NCI-H1105 treated with DMSO at 0.1 percent for 48 hours (cell line): Measurements from ENCODE around the gene DIP2C.
"Not testable (repeated sequence)": the region's sequence is repeated elsewhere in the genome, so short reads cannot be mapped to it uniquely, and the experiment has no call there.

Source experiments
- DNase-seq: peaks from one replicate; lab custom pipeline; 2025; lab: John Stamatoyannopoulos, UW

The DIP2C gene

DNA sequence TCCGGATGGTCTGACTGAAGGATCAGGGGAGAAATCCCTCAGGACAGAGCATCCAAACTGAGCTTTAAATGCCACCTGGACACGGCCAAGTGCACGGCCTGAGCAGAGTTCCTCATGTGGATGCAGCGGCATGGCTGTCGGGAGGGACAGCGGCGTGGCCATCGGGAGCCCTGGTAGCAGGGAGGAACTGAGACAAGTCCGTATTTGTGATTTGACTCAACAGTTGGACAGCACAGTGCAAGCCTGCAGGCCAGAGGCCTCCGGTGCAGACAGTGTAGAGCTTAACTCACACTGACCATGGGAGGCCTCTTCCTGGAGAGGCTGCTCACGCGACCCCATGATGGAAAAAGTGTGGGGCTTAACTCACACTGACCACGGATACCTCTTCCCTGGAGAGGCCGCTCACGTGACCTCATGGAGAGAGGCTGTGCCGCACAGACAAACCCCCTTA lies 207.4 kb downstream of the DIP2C start:
- DNase-seq, result no peak

DNA sequence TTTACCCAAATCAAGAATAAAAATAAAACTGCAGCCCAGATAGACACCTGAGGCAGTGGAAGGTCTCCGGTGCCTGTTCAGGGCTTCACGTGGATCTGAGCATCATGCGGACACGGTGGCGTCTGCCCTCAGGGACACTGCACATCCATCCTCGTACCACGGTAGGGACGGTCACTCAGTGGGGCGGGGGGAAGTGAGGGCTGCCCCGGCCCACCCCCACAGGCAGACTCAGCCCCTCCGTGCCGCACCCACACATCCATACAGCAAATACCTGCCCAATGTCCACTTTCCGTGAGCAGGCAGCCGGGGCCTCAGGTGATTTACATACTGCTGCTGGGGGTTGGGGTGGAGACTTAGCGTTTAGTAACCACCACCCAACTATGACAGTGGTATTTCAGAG lies 207.8 kb downstream of the DIP2C start:
- DNase-seq, result no peak

DNA sequence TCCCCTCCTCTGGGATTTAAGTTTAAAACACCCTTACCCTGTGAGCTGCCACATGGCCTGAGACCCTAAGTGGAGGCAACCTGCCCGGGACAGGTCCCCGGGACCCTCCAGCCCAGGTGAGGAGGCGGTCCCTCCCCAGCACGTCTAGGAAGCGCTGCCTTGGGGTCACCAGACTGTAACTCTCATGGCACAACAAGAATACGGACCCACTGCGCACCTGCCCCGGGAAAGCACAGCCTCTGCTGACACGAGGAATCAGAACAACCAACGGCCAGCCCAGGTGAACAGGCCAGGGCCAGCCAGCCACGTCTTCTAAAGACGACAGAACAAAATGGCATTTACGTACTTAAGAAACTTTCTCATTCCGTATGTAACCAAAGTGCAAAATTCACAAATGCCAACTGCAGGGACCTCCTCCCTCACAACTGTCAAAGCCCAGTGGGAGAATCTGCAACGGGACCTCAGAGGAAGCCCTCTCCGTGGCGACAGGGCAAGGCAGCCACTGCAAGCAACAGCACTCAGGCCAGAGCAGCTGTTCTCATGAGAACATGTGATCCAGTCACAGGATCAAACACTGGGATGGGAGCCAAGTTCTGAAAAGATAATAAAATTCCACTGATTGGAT lies 208.4 kb downstream of the DIP2C start:
- DNase-seq, result peak; percentile 76

- no peak for DNase-seq
These were observed 209.0 kb downstream of the DIP2C start for GRCh38 chr10:480498-480927.

- not testable (repeated sequence) for DNase-seq
These were observed 209.6 kb downstream of the DIP2C start for GRCh38 chr10:479706-480497.

- no peak for DNase-seq
These were observed 210.8 kb downstream of the DIP2C start for GRCh38 chr10:478471-479245.

- no peak for DNase-seq
These were observed 211.8 kb downstream of the DIP2C start for GRCh38 chr10:477620-478019.

- DNase-seq, result no peak
These were observed 213.1 kb downstream of the DIP2C start for GRCh38 chr10:476455-476780.

DNA sequence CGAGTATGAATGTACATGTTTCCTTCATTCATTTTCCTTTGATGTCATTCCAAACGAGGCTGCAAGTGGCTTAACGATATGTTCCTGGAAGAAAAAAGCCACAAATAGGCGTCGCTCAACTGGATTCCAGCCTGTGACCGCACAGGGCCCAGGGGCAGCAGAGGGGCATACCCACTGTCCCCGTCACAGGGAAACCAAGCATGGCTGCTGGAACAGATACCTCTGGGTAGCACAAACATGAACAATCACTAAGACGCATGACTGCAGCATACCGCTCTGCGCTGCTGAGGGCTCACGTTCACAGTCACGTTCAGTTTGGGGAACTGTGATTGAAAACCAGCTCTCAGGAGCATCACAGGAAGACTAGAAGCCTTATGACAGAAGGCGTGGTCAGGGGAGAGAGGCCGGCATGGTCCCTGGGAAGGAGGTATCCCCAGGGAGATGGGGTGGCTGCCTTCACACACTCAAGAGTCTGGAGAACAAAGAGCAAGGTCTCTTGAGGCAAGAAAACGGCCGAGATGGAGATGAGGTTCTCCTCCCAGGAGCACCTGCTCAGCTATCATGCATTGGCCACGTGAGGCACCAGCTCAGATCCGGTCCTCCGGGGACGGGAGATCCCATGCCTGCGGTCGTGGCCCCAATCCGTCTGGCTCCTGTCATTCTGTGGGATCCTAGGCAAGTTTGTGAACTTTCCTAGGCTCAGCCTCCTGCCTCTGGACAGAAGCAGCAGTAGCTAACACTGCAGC lies 213.6 kb downstream of the DIP2C start:
- no peak for DNase-seq

GRCh38 chr10:474946-475345 lies 214.5 kb downstream of the DIP2C start:
- DNase-seq, result no peak

DNA sequence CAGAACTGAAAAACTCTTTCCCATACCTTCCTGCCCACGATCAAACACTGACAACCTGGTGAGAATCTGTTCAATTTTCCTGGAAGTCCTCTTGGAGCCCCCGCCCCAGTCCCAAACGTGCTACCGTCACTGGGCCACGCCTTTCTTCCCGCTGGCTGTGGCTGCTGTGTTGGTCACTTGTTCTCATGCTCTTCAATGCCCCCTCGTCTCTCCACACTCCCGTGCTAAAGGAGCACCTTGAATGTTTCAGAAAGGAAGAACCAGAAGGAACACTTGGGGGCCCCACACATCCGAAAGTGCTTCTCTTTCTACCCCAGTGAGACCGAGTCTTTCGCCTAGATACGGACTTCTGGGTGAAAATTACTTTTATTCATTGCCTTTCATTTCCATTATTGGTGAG lies 215.1 kb downstream of the DIP2C start:
- no peak for DNase-seq

- no peak for DNase-seq
These were observed 217.1 kb downstream of the DIP2C start for GRCh38 chr10:472241-472910.

- DNase-seq, result no peak
These were observed 219.0 kb downstream of the DIP2C start for GRCh38 chr10:470339-471003.

GRCh38 chr10:469947-470338 lies 219.5 kb downstream of the DIP2C start:
- no peak for DNase-seq

GRCh38 chr10:459743-460142 lies 229.7 kb downstream of the DIP2C start:
- DNase-seq, result no peak

DNA sequence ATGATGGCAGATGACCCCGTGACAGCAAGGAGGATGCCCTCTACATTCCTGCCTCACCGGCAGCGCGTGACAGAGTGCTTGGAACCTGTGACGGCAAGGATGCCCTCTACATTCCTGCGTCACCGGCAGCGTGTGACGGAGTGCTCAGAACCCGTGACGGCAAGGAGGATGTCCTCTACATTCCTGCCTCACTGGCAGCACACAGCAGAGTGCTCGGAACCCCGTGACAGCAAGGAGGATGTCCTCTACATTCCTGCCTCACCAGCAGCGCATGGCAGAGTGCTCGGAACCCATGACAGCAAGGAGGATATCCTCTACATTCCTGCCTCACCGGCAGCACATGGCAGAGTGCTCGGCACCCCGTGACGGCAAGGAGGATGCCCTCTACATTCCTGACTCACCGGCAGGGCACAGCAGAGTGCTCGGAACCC lies 231.0 kb downstream of the DIP2C start:
- no peak for DNase-seq

- DNase-seq, result no peak
These were observed 233.0 kb downstream of the DIP2C start for GRCh38 chr10:456486-456885.

- DNase-seq, result no peak
These were observed 234.6 kb downstream of the DIP2C start for GRCh38 chr10:454860-455259.

- no peak for DNase-seq
These were observed 235.8 kb downstream of the DIP2C start for GRCh38 chr10:453647-454046.

- no peak for DNase-seq
These were observed 236.7 kb downstream of the DIP2C start for GRCh38 chr10:452512-453426.
